Osteoblast (primary cell): ENCODE data around the gene HYCC2. TPM values are rescaled to one million over a fixed set of nuclear protein-coding genes. Genes with fewer than 3 reads are reported as not detected.

Experiments
- DNase-seq: peaks from one replicate; pipeline ENCODE4 v3.0.0; 2011; ENCODE audit warnings: low spot score, mixed read lengths; ENCODE audit not compliant: insufficient read length; ENCODE audit errors: missing footprints
- H2AFZ ChIP-seq: 2 replicates; pipeline ENCODE4 v1.6.0; 2011; ENCODE audit warnings: mild to moderate bottlenecking, low read length
- H3K27ac ChIP-seq: 2 replicates; pipeline ENCODE4 v1.5.1; 2011; ENCODE audit warnings: mild to moderate bottlenecking, low read depth, low read length, moderate library complexity
- H3K27me3 ChIP-seq: 2 replicates; pipeline ENCODE4 v1.6.0; 2012; ENCODE audit warnings: mild to moderate bottlenecking, control low read depth, inconsistent platforms, low read length, moderate library complexity; ENCODE audit not compliant: insufficient read depth
- H3K36me3 ChIP-seq: 2 replicates; pipeline ENCODE4 v1.5.1; 2011; ENCODE audit warnings: mild to moderate bottlenecking, low read length, control low read depth, moderate library complexity; ENCODE audit not compliant: insufficient read depth
- H3K4me1 ChIP-seq: 2 replicates; pipeline ENCODE4 v1.5.1; 2011; ENCODE audit warnings: mild to moderate bottlenecking, low read length, control low read depth, moderate library complexity; ENCODE audit not compliant: insufficient read depth
- H3K4me2 ChIP-seq: 2 replicates; pipeline ENCODE4 v1.6.0; 2011; ENCODE audit warnings: mild to moderate bottlenecking, low read length; ENCODE audit not compliant: insufficient read depth
- H3K4me3 ChIP-seq: fragments of 200-600 bp; sonication (generic); 3 replicates; pipeline ENCODE4 v1.5.1; 2012; ENCODE audit warnings: mild to moderate bottlenecking, low read length, inconsistent platforms; ENCODE audit not compliant: insufficient read depth
- H3K79me2 ChIP-seq: 2 replicates; pipeline ENCODE4 v1.6.0; 2012; ENCODE audit warnings: mild to moderate bottlenecking, low read length, control low read depth, inconsistent platforms; ENCODE audit not compliant: insufficient read depth
- H3K9me3 ChIP-seq: 2 replicates; pipeline ENCODE4 v1.5.1; 2011; ENCODE audit warnings: low read depth, low read length, control low read depth
- H4K20me1 ChIP-seq: 2 replicates; pipeline ENCODE4 v1.6.0; 2012; ENCODE audit warnings: mild to moderate bottlenecking, low read length, control low read depth; ENCODE audit not compliant: insufficient read depth
- total RNA-seq: library from RNA; depleted of rRNA; stranded (reverse); fragments of >200 nt; gene quantifications from 2 replicates; pipeline ENCODE4 v1.2.3, GENCODE V29; 2012
- TF ChIP-seq, protein P1 (sequence below): IDR thresholded peaks from 2 replicates; pipeline ENCODE4 v1.5.1; 2011; ENCODE audit warnings: mild to moderate bottlenecking, low read depth, low read length, moderate library complexity; ENCODE audit errors: extremely low read depth

The HYCC2 gene
- total RNA-seq, 1 donor: 11.6 TPM

DNA sequence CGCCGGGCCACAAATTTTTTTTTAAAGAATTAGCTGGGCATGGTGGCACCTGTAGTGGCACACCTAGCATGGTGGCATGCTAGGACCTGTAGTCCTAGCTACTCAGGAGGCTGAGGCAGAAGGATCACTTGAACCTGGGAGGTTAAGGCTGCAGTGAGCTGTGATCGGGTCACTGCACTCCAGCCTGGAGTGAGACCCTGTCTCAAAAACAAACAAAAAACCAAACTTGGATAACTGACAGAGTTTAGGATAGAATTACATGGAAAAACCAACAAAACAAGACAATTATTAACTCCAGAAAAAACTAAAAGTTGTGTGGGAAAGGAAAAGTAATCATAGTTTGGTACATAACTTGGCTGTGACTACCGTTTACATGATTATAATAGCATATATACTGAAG is 42.9 kb upstream of the HYCC2 start:
- TF ChIP-seq, protein P1, sequence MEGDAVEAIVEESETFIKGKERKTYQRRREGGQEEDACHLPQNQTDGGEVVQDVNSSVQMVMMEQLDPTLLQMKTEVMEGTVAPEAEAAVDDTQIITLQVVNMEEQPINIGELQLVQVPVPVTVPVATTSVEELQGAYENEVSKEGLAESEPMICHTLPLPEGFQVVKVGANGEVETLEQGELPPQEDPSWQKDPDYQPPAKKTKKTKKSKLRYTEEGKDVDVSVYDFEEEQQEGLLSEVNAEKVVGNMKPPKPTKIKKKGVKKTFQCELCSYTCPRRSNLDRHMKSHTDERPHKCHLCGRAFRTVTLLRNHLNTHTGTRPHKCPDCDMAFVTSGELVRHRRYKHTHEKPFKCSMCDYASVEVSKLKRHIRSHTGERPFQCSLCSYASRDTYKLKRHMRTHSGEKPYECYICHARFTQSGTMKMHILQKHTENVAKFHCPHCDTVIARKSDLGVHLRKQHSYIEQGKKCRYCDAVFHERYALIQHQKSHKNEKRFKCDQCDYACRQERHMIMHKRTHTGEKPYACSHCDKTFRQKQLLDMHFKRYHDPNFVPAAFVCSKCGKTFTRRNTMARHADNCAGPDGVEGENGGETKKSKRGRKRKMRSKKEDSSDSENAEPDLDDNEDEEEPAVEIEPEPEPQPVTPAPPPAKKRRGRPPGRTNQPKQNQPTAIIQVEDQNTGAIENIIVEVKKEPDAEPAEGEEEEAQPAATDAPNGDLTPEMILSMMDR: no peak
- H3K27me3 ChIP-seq: no peaks in the 10 kb centered on the region
- peaks cover 21% of the 10 kb centered on the region for H3K79me2 ChIP-seq
- H3K4me3 ChIP-seq: peak overlapping the region; percentile 54
- H2AFZ ChIP-seq: peak overlapping the region; percentile 57
- no peaks in the 10 kb centered on the region for H3K9me3 ChIP-seq
- DNase-seq: no peak
- no peaks in the 10 kb centered on the region for H3K36me3 ChIP-seq
- H3K27ac ChIP-seq: peak overlapping the region; percentile 9
- H3K4me2 ChIP-seq: peak overlapping the region; percentile 97
- peaks cover 22% of the 10 kb centered on the region for H3K4me1 ChIP-seq
- no peaks in the 10 kb centered on the region for H4K20me1 ChIP-seq

DNA sequence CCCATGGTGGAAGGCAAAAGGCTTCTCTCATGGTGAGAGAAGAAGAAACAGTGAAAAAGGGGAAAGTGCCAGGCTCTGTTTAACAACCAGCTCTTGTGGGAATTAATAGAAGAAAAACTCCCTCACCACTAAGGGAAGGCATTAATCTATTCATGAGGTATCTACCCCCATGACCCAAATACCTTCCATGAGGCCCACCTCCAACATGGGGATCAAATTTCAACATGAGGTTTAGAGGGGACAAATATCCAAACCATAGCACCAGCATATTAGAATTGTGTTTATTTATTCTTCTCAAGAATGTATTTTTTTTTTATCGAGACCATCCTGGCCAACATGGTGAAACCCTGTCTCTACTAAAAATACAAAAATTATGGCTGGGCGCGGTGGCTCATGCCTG is 39.6 kb upstream of the HYCC2 start:
- peaks cover 6% of the 10 kb centered on the region for H3K79me2 ChIP-seq
- no peaks in the 10 kb centered on the region for H3K27me3 ChIP-seq
- H3K4me3 ChIP-seq: no peak overlapping the region
- H3K36me3 ChIP-seq: no peaks in the 10 kb centered on the region
- no peaks in the 10 kb centered on the region for H3K9me3 ChIP-seq
- H3K4me2 ChIP-seq: no peak overlapping the region
- DNase-seq: no peak
- peaks cover 11% of the 10 kb centered on the region for H3K4me1 ChIP-seq
- no peaks in the 10 kb centered on the region for H4K20me1 ChIP-seq
- no peak overlapping the region for H3K27ac ChIP-seq
- H2AFZ ChIP-seq: no peak overlapping the region
- TF ChIP-seq, protein P1: no peak

DNA sequence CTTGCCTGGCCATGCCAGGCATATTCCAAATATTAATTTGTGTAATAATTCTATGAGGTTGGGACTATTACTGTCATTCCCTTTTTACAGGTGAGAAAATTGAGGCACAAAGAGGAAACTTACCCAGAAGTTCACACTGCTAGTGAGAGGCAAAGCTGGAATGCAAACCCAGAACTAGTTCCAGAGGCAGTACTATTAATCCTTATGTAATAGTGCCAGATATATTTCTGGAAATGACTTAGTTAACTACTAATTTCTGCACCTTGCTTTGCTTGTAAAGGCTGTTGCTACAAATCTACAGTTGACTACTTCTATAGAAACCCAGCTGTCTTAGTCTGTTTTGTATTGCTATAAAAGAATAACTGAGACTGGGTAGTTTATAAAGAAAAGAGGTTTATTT is 39.1 kb upstream of the HYCC2 start:
- no peaks in the 10 kb centered on the region for H4K20me1 ChIP-seq
- no peak overlapping the region for H3K4me3 ChIP-seq
- no peaks in the 10 kb centered on the region for H3K27me3 ChIP-seq
- H3K4me1 ChIP-seq: peaks cover 11% of the 10 kb centered on the region
- TF ChIP-seq, protein P1: no peak
- no peak overlapping the region for H3K27ac ChIP-seq
- H3K36me3 ChIP-seq: no peaks in the 10 kb centered on the region
- peaks cover 6% of the 10 kb centered on the region for H3K79me2 ChIP-seq
- no peaks in the 10 kb centered on the region for H3K9me3 ChIP-seq
- H3K4me2 ChIP-seq: no peak overlapping the region
- DNase-seq: no peak
- no peak overlapping the region for H2AFZ ChIP-seq

DNA sequence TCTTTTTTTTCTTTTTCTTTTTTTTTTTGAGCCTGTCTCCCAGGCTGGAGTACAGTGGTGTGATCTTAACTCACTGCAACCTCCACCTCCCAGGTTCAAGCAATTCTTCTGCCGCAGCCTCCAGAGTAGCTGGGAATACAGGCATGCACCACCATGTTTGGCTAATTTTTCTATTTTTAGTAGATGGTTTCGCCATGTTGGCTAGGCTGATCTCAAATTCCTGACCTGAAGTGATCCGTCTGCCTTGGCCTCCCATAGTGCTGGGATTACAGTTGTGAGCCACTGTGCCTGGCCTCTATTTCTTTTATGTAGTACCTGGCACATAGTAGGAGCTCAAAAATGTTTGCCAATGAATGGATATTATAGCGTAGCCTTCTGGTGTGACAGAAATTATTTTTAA is 37.7 kb upstream of the HYCC2 start:
- H3K36me3 ChIP-seq: no peaks in the 10 kb centered on the region
- no peaks in the 10 kb centered on the region for H3K79me2 ChIP-seq
- no peak for DNase-seq
- no peak overlapping the region for H3K27ac ChIP-seq
- H3K27me3 ChIP-seq: no peaks in the 10 kb centered on the region
- TF ChIP-seq, protein P1: no peak
- no peaks in the 10 kb centered on the region for H3K9me3 ChIP-seq
- no peaks in the 10 kb centered on the region for H4K20me1 ChIP-seq
- no peak overlapping the region for H3K4me2 ChIP-seq
- H2AFZ ChIP-seq: no peak overlapping the region
- H3K4me3 ChIP-seq: no peak overlapping the region
- peaks cover under 1% of the 10 kb centered on the region for H3K4me1 ChIP-seq
